ENCODE results near the gene SEMA6A.
A peak's percentile ranks its signal among the peaks of the same experiment; 100 is the strongest.

SEMA6A gene

GRCh38 chr5:116569999-116570398 lies 4.6 kb downstream of the SEMA6A start:
- H3K36me3 Mint-ChIP-seq, result no peaks in the 10 kb centered on the region
- H3K27me3 Mint-ChIP-seq, result peaks cover 57 to 66% of the 10 kb centered on the region in 2 donors
- no peak overlapping the region for H3K27ac Mint-ChIP-seq
- H3K9me3 Mint-ChIP-seq, result no peaks in the 10 kb centered on the region
- no peak for ATAC-seq (replicated peaks)
- peaks cover 13 to 39% of the 10 kb centered on the region in 2 donors for H3K4me1 Mint-ChIP-seq
- no peak overlapping the region for H3K4me3 Mint-ChIP-seq
- DNase-seq, result no peak

- ATAC-seq (replicated peaks), result no peak
- no peak overlapping the region for H3K4me3 Mint-ChIP-seq
- peaks cover 0 to 11% of the 10 kb centered on the region in 2 donors for H3K4me1 Mint-ChIP-seq
- H3K27ac Mint-ChIP-seq, result no peak overlapping the region
- no peaks in the 10 kb centered on the region for H3K36me3 Mint-ChIP-seq
- H3K27me3 Mint-ChIP-seq, result peaks cover 34 to 37% of the 10 kb centered on the region in 2 donors
- no peak for DNase-seq
- no peaks in the 10 kb centered on the region for H3K9me3 Mint-ChIP-seq
Observed at GRCh38 chr5:116567106-116567505, 7.5 kb downstream of the SEMA6A start.

DNA sequence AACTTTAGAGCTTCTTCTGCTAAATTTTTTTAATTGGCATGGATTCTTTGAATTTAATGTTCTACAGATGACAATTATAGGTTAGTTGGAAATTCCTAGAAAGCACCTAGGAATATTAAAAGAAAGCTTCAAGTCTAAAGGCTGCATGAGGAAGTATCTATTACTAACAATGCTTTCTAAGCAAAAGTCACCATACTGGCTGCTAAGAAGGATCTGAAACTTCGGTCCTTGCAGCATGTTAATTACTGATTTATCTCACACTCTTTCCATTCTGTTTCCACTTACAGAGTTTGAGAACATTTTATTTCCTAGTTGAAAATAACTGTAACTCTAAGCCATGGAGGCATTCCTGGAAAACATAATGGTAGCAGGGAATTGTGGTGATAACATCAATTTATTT lies 8.4 kb downstream of the SEMA6A start:
- DNase-seq, result no peak
- H3K36me3 Mint-ChIP-seq, result no peaks in the 10 kb centered on the region
- H3K27me3 Mint-ChIP-seq, result peaks cover 27 to 33% of the 10 kb centered on the region in 2 donors
- no peak overlapping the region for H3K27ac Mint-ChIP-seq
- no peaks in the 10 kb centered on the region for H3K9me3 Mint-ChIP-seq
- no peak overlapping the region for H3K4me3 Mint-ChIP-seq
- peak; percentile 84 to 86 for ATAC-seq (replicated peaks)
- H3K4me1 Mint-ChIP-seq, result peaks cover 3 to 20% of the 10 kb centered on the region in 2 donors

DNA sequence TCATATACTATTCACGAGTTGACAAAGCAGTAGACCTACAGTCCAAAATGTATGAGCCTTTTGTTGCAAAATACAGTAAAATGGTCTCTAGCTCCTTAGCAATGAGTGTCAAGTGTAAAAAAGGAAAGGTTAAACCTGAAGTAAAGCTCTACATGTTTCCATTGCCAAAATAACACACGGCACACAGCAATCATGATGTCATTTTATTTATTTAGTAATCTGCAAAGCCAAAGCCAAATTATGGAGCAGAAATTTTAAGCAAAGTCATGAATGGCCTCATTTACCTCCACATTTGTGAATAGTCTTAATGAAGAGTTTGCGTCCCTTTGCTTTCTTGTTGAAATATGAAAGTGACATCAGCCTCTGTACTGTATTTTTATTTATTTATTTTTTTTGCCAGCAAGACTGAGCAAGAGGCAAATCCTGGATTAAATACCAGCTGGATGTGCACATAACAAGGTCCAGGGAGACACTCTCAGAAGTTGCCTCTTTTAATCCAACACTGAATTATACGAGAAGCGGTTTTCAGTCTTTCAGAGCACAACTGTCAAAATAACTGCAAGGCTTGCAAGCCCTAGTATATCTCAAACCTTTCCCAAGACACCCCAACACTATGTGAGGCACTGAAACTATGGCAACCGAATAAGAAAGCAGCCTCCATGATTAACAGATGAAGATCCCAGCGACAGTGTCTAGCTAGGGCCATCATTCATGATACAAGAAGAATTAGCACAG lies 9.7 kb downstream of the SEMA6A start:
- H3K36me3 Mint-ChIP-seq, result peaks cover 0 to 3% of the 10 kb centered on the region in 2 donors
- H3K9me3 Mint-ChIP-seq, result no peaks in the 10 kb centered on the region
- no peak for DNase-seq
- no peak for ATAC-seq (replicated peaks)
- H3K27ac Mint-ChIP-seq, result no peak overlapping the region
- H3K27me3 Mint-ChIP-seq, result peaks cover 23 to 25% of the 10 kb centered on the region in 2 donors
- peaks cover 4 to 21% of the 10 kb centered on the region in 2 donors for H3K4me1 Mint-ChIP-seq
- H3K4me3 Mint-ChIP-seq, result no peak overlapping the region

GRCh38 chr5:116564312-116564711 lies 10.3 kb downstream of the SEMA6A start:
- Mint-ChIP-seq H3K27me3 (peaks cover 18 to 19% of the 10 kb centered on the region in 2 donors), H3K9me3 (no peaks in the 10 kb centered on the region), H3K27ac (no peak overlapping the region), H3K36me3 (peaks cover 0 to 3% of the 10 kb centered on the region in 2 donors), H3K4me1 (peaks cover 4 to 21% of the 10 kb centered on the region in 2 donors), H3K4me3 (no peak overlapping the region)
- ATAC-seq (replicated peaks) (no peak), DNase-seq (no peak)

DNA sequence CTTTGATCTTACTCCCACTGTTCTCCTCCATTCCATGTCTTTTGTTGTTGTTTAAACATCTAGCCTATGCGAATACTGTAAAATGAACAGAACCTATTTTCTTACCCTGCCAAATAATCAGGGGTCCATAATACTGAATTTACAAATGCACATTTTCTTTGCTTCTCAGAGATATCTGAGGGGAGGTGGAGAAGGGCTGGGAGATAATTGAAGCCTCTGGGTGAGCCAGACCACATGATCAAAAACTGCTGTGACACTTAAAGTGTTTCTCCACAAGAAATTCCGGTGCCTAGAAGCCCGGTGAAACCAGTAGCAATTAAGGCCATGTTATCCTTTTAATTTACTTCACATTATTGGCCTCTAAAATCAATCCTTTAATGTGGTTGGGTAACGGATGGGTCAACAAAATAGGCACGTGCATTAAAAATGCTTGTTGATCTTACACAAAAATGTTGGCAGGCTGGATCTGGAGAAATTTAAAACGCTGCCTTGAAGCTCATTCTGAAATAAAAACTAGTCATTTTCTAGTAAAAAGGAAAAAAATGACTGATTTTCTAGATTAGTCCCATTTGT lies 10.8 kb downstream of the SEMA6A start:
- Mint-ChIP-seq H3K4me1 (peaks cover 4 to 26% of the 10 kb centered on the region in 2 donors), H3K4me3 (no peak overlapping the region), H3K9me3 (no peaks in the 10 kb centered on the region), H3K36me3 (peaks cover 1 to 3% of the 10 kb centered on the region in 2 donors), H3K27ac (no peak overlapping the region), H3K27me3 (peaks cover 13 to 15% of the 10 kb centered on the region in 2 donors)
- no peak for ATAC-seq (replicated peaks)
- no peak for DNase-seq

DNA sequence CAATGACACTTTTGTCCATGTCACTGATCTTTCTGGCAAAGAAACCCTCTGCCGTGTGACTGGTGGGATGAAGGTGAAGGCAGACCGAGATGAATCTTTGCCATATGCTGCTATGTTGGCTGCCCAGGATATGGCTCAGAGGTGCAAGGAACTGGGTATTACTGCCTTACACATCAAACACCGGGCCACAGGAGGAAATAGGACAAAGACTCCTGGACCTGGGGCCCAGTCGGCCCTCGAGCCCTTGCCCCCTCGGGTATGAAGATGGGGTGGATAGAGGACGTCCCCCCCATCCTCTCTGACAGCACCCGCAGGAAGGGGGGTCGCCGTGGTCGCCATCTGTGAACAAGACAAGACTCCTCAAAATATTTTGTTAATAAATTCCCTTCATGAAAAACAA lies 12.0 kb downstream of the SEMA6A start:
- peaks cover 4 to 26% of the 10 kb centered on the region in 2 donors for H3K4me1 Mint-ChIP-seq
- peaks cover 7% of the 10 kb centered on the region in 2 donors for H3K27me3 Mint-ChIP-seq
- DNase-seq, result no peak
- no peak for ATAC-seq (replicated peaks)
- no peaks in the 10 kb centered on the region for H3K9me3 Mint-ChIP-seq
- H3K27ac Mint-ChIP-seq, result no peak overlapping the region
- H3K4me3 Mint-ChIP-seq, result no peak overlapping the region
- peaks cover 1 to 3% of the 10 kb centered on the region in 2 donors for H3K36me3 Mint-ChIP-seq

DNA sequence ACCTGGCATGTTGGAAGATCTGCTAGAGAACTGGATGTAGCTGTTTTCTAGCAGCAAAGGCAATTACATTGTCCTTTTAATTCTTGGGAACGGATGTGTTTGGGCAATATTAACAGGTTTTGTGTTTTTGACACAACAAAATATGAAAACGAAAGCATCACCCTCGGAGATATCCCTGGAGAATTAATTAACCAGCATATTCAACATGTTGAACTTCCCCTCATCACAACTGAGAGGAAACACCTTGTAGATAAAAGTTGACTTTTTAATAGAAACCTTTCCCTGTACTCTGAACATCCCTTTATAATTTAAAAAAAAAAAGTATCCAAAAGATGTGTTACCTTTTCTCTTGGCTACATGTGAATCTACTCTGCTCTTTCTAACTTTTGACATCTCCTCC lies 13.0 kb downstream of the SEMA6A start:
- peaks cover 1 to 3% of the 10 kb centered on the region in 2 donors for H3K36me3 Mint-ChIP-seq
- H3K9me3 Mint-ChIP-seq, result no peaks in the 10 kb centered on the region
- no peak overlapping the region for H3K4me3 Mint-ChIP-seq
- no peak for ATAC-seq (replicated peaks)
- DNase-seq, result no peak
- no peak overlapping the region for H3K27ac Mint-ChIP-seq
- H3K4me1 Mint-ChIP-seq, result peaks cover 4 to 20% of the 10 kb centered on the region in 2 donors
- no peaks in the 10 kb centered on the region for H3K27me3 Mint-ChIP-seq

- H3K4me1 Mint-ChIP-seq, result peaks cover 4 to 16% of the 10 kb centered on the region in 2 donors
- no peaks in the 10 kb centered on the region for H3K9me3 Mint-ChIP-seq
- no peak overlapping the region for H3K27ac Mint-ChIP-seq
- ATAC-seq (replicated peaks), result no peak
- peaks cover 1 to 3% of the 10 kb centered on the region in 2 donors for H3K36me3 Mint-ChIP-seq
- no peak for DNase-seq
- H3K27me3 Mint-ChIP-seq, result no peaks in the 10 kb centered on the region
- H3K4me3 Mint-ChIP-seq, result no peak overlapping the region
Observed at GRCh38 chr5:116559673-116560164, 14.9 kb downstream of the SEMA6A start.

- no peak overlapping the region for H3K27ac Mint-ChIP-seq
- H3K4me3 Mint-ChIP-seq, result no peak overlapping the region
- H3K9me3 Mint-ChIP-seq, result no peaks in the 10 kb centered on the region
- H3K36me3 Mint-ChIP-seq, result peaks cover 1 to 3% of the 10 kb centered on the region in 2 donors
- peaks cover 4 to 16% of the 10 kb centered on the region in 2 donors for H3K4me1 Mint-ChIP-seq
- no peak for ATAC-seq (replicated peaks)
- DNase-seq, result no peak
- no peaks in the 10 kb centered on the region for H3K27me3 Mint-ChIP-seq
Observed at GRCh38 chr5:116559239-116559638, 15.4 kb downstream of the SEMA6A start.

DNA sequence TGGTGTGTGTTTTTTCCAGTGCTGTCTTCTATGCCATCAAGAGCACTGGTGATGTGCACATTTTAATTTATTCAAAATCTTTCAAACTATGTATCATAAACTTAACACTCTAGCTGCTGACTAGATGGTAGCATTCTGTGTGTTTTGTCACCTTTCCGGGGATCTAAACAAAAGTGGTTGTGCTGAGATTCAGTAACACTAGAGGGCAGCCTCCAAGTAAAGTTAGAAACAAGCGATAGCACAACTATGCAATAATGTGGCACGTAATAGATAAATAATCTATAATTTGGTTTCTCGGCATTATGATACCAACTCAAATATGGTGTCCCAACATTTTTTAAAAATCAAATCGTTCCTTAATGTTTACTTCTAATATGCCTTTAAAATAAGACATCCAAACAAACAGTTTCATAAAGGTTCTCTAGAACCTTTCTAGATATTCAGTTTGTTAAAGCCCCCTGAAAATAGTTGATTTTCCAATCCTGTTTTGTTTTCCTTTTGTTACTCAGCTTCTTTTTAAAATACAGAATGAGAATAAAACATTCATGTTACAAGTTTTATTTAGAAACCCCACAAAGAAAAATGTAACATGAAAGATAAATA lies 16.9 kb downstream of the SEMA6A start:
- Mint-ChIP-seq H3K9me3 (no peaks in the 10 kb centered on the region), H3K4me1 (peaks cover 4 to 16% of the 10 kb centered on the region in 2 donors), H3K36me3 (peaks cover 1 to 3% of the 10 kb centered on the region in 2 donors), H3K4me3 (no peak overlapping the region), H3K27me3 (no peaks in the 10 kb centered on the region), H3K27ac (no peak overlapping the region)
- ATAC-seq (replicated peaks) (no peak), DNase-seq (no peak)

- Mint-ChIP-seq H3K4me1 (peaks cover 0 to 5% of the 10 kb centered on the region in 2 donors), H3K4me3 (no peak overlapping the region), H3K27me3 (no peaks in the 10 kb centered on the region), H3K27ac (no peak overlapping the region), H3K9me3 (no peaks in the 10 kb centered on the region), H3K36me3 (peaks cover 0 to 3% of the 10 kb centered on the region in 2 donors)
- ATAC-seq (replicated peaks), result no peak
- no peak for DNase-seq
Observed at GRCh38 chr5:116554764-116555163, 19.9 kb downstream of the SEMA6A start.

GRCh38 chr5:116553366-116553765 lies 21.3 kb downstream of the SEMA6A start:
- Mint-ChIP-seq H3K36me3 (peaks cover 0 to 2% of the 10 kb centered on the region in 2 donors), H3K27me3 (no peaks in the 10 kb centered on the region), H3K4me1 (no peaks in the 10 kb centered on the region), H3K9me3 (no peaks in the 10 kb centered on the region), H3K27ac (no peak overlapping the region), H3K4me3 (no peak overlapping the region)
- ATAC-seq (replicated peaks) (no peak), DNase-seq (no peak)

GRCh38 chr5:116550082-116550481 lies 24.5 kb downstream of the SEMA6A start:
- H3K27ac Mint-ChIP-seq, result no peak overlapping the region
- H3K36me3 Mint-ChIP-seq, result peaks cover 2 to 7% of the 10 kb centered on the region in 2 donors
- H3K9me3 Mint-ChIP-seq, result peaks cover 8 to 9% of the 10 kb centered on the region in 2 donors
- ATAC-seq (replicated peaks) (no peak), DNase-seq (no peak)
- no peak overlapping the region for H3K4me3 Mint-ChIP-seq
- no peaks in the 10 kb centered on the region for H3K4me1 Mint-ChIP-seq
- H3K27me3 Mint-ChIP-seq, result no peaks in the 10 kb centered on the region

All from stimulated activated naive B cell treated with anti-CD40 and anti-IgM and Interleukin-4, amounts not matched to agents 10 μg/mL and 1 μg/mL and 100 μg/mL, for 72 hours (primary cell).